Placental pericyte (primary cell): ENCODE data around the gene C2CD4D. TPM values are rescaled to one million over a fixed set of nuclear protein-coding genes. Genes with fewer than 3 reads are reported as not detected.

Source experiments
- small RNA-seq: library from RNA; depleted of rRNA; stranded (forward); fragments of <200 nt; gene quantifications from one replicate; pipeline ENCODE3, GENCODE V24; 2012; ENCODE audit warnings: low replicate concordance
- total RNA-seq: library from RNA; depleted of rRNA; stranded (reverse); fragments of >200 nt; gene quantifications from 2 replicates; pipeline ENCODE4 v1.2.3, GENCODE V29; 2012

C2CD4D gene
- total RNA-seq, result not detected in 2 replicates

GRCh38 chr1:151839457-151840403 lies at the start of gene C2CD4D:
TSS of gene C2CD4D (minus strand) at chr1:151839820. CDS start at chr1:151838989, 831 bp downstream.

GRCh38 chr1:151853411-151853943 lies 13.9 kb upstream of the C2CD4D start, which contains the start of gene THEM5:
TSS of gene THEM5 (minus strand) at chr1:151853712. CDS start at chr1:151853565, 147 bp downstream.

GRCh38 chr1:151831605-151832004 lies 8.0 kb downstream of the C2CD4D start, which contains the start of gene RORC:
TSS of gene RORC (minus strand) at chr1:151831802. CDS start at chr1:151831764, 38 bp downstream.

GRCh38 chr1:151805066-151805820 lies 34.4 kb downstream of the C2CD4D start, which contains the start of gene LINGO4:
TSS of gene LINGO4 (minus strand) at chr1:151805419. CDS start at chr1:151802704, 2,715 bp downstream.

GRCh38 chr1:151790071-151790939 lies 49.3 kb downstream of the C2CD4D start, which contains the start of gene TDRKH:
TSS of gene TDRKH (minus strand) at chr1:151790500. CDS start at chr1:151783022, 7,478 bp downstream.

Small RNAs within 50 kb of the gene (small RNA-seq; reads per million reads assigned to genes)
- gene RF00019, result not detected

Other genes with a start within 250 kb of the C2CD4D start
- 29.3 and 29.6 TPM in 2 replicates for gene SNX27, start 227.8 kb downstream of the C2CD4D start, total RNA-seq
- not detected in 2 replicates for gene CELF3, start 123.0 kb downstream of the C2CD4D start, total RNA-seq
- not detected in 2 replicates for gene RIIAD1, start 118.3 kb downstream of the C2CD4D start, total RNA-seq
- 77.2 and 87.5 TPM in 2 replicates for gene MRPL9, start 76.3 kb downstream of the C2CD4D start, total RNA-seq
- 1.0 and 1.5 TPM in 2 replicates for gene TDRKH, start 49.3 kb downstream of the C2CD4D start, total RNA-seq
- not detected in 2 replicates for gene LINGO4, start 34.4 kb downstream of the C2CD4D start, total RNA-seq
- not detected in 2 replicates for gene RORC, start 8.0 kb downstream of the C2CD4D start, total RNA-seq
- not detected in 2 replicates for gene THEM5, start 13.9 kb upstream of the C2CD4D start, total RNA-seq
- 8.8 and 10.7 TPM in 2 replicates for gene THEM4, start 69.7 kb upstream of the C2CD4D start, total RNA-seq
- gene S100A10, start 154.0 kb upstream of the C2CD4D start, total RNA-seq, result 46.0 and 55.6 TPM in 2 replicates
- gene S100A11, start 197.2 kb upstream of the C2CD4D start, total RNA-seq, result 176 and 199 TPM in 2 replicates
- not detected in 2 replicates for gene TCHHL1, start 249.2 kb upstream of the C2CD4D start, total RNA-seq